ENCODE measurements around the gene BLTP3A.

Gene BLTP3A

DNA sequence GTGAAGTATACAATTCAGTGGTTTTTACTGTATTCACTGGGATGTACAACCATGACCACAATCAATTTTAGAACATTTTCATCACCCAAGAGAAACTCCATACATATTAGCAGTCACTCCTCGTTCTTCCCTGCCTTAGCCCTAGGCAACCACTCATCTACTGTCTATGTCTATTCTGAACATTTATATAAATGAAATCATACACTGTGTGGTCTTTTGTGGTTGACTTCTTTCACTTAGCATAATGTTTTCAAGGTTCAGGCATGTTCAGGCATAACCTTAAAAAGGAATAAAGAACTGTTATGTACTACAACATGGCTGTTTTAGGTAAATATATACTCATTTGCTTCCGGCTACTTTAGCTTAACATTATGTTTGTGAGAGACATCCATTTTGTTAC is 37.3 kb downstream of the BLTP3A start:
- DNase-seq (ENCODE audit: low spot score), result no peak

DNA sequence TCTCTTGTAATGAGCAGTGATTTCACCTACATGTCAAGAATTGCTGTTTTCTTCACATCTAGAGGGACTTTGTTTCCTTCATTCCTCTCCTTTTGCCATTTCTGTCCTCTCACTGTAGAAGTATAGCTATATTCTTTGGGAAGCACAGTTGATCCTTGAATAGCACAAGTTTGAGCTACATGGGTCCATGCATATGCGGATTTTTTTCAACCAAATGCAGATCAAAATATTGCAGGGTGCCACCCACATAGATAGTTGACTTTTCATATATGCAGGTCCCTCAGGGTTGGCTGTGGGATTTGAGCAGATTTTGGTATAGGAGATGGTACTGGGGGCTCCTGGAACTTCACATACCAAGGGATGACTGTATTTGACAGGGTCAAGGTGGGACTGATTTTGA is 41.1 kb downstream of the BLTP3A start:
- no peak for DNase-seq (ENCODE audit: low spot score)

DNA sequence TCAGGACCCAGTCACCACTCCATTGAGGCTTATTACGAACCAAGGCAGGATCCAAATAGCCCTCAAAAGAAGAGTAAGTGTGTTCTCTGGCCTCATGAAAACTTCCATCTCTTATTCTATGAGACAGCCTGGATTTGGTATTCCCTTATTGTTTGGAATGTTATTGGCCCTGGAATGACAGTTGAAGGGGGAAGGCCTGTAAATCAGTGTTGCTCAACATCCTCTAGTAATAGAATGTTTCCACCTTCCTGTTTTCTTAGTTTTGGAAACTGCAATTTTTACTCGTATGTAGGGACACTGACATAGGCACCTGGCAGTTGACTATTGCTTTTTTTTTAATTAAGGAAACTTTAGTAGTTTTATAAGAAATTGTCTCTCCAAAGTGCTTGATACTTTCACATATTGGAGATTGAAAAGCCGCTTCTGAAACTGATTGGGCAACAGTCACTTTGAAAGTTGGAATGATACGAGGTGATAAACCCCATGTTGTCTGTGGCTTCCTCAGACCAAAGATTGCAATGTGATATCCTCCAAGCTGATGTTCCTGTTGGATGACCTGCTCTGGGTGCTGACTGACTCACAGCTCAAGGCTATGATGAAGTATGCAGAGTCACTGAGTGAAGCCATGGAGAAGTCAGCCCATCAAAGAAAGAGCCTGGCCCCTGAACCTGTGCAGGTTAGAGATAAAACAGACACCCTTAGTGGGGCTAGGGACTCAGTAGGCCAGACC is 43.1 kb downstream of the BLTP3A start:
- DNase-seq (ENCODE audit: low spot score), result no peak

DNA sequence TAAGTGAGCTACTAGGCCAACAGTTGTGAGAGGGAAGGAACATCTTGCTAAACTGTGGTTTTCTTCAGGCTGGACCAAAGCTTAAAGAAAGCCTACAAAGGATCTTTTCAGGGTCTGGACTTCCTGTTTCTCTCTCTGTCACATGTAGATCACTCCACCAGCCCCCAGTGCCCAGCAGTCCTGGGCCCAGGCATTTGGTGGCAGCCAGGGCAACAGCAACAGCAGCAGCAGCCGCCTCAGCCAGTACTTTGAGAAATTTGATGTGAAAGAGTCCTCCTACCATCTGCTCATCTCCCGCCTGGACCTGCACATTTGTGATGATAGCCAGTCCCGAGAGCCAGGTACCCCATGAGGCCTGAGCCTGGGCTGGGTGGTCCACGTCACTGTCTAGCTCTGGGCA is 44.1 kb downstream of the BLTP3A start:
- DNase-seq (ENCODE audit: low spot score), result no peak

- no peak for DNase-seq (ENCODE audit: low spot score)
Observed at GRCh38 chr6:34836451-34836850, 44.6 kb downstream of the BLTP3A start.

DNA sequence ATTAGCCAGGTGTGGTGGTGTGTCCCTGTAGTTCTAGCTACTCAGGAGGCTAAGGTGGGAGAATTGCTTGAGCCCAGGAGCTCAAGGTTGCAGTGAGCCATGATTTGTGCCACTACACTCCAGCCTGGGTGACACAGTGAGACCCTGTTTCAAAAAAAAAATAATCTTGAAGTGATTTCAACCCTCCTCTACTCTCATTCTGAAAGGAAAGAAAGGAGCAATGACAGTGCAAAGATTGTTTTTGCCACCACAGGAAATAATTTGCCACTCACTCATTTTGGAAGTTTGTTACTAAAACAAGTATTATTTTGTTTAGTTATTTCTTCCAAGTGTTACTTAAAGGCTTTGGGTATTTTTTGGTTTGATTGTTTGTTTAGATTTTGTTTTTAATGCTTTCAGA is 45.6 kb downstream of the BLTP3A start:
- no peak for DNase-seq (ENCODE audit: low spot score)

DNA sequence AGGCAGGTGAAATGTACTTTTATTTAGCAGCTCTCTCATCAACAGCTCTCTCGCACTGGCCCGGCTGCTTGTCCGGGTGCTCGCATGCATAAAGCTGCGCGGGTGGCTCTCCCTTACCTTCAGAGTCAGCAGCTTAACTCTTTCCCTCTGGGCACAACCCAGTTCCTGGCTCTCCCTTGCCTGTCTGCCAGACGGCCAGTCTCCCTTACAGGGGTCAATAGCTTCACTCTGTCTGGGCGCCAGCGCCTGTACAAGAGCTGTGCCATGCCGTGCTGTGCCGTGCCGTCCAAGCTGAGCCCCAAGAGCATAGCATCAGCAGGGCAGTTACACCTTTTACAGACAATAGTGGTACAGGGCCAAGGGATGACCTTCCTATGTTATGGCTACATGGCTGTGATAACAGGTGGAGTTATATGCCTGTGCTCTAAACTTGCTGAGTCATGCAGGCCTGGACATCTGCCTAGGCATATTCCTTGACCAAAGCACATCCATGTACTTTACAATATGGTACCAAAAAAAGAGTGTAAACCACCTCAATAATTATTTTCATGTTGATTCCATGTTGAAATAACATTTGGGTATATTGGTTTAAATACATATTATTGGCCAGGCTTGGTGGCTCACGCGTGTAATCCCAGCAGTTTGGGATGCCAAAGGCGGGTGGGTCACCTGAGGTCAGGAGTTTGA is 47.9 kb downstream of the BLTP3A start:
- DNase-seq (ENCODE audit: low spot score), result no peak

Data from CD4-positive, alpha-beta T cell treated with Interleukin-15 for 4 hours (primary cell).